KMS-11 (cell line): Measurements from ENCODE around the gene OXA1L.
A peak's percentile ranks its signal among the peaks of the same experiment; 100 is the strongest.
"Not testable (repeated sequence)": the region's sequence is repeated elsewhere in the genome, so short reads cannot be mapped to it uniquely, and the experiment has no call there.

Experiments used
- H2AFZ ChIP-seq: fragments of 200-600 bp; sonication (generic); 2 replicates; pipeline ENCODE4 v1.6.1; 2016; ENCODE audit warnings: antibody characterized with exemption, mixed run types, low read depth
- H3K27ac ChIP-seq: fragments of 200-600 bp; sonication (generic); 2 replicates; pipeline ENCODE4 v1.6.1; 2016; ENCODE audit warnings: mild to moderate bottlenecking, mixed run types
- H3K27me3 ChIP-seq: fragments of 200-600 bp; sonication (generic); 2 replicates; pipeline ENCODE4 v1.6.1; 2017; ENCODE audit warnings: mild to moderate bottlenecking, low read depth, mixed run types, moderate library complexity; ENCODE audit not compliant: insufficient read depth
- H3K36me3 ChIP-seq: fragments of 200-600 bp; sonication (generic); 2 replicates; pipeline ENCODE4 v1.6.1; 2017; ENCODE audit warnings: mild to moderate bottlenecking, mixed run types; ENCODE audit not compliant: insufficient read depth
- H3K4me1 ChIP-seq: fragments of 200-600 bp; sonication (generic); 2 replicates; pipeline ENCODE4 v1.6.1; 2016; ENCODE audit warnings: mild to moderate bottlenecking, low read depth, mixed run types; ENCODE audit not compliant: poor library complexity, severe bottlenecking
- H3K4me2 ChIP-seq: fragments of 200-600 bp; sonication (generic); 2 replicates; pipeline ENCODE4 v1.7.0; 2016; ENCODE audit warnings: mild to moderate bottlenecking, mixed run types
- H3K4me3 ChIP-seq: fragments of 200-600 bp; sonication (generic); IDR thresholded peaks from 2 replicates; pipeline ENCODE4 v1.6.1; 2017; ENCODE audit warnings: low read depth, low read length, mixed read lengths; ENCODE audit not compliant: insufficient read depth
- H3K79me2 ChIP-seq: fragments of 200-600 bp; sonication (generic); 2 replicates; pipeline ENCODE4 v1.6.1; 2016; ENCODE audit warnings: low read depth, mixed run types; ENCODE audit not compliant: insufficient read depth
- H3K9ac ChIP-seq: fragments of 200-600 bp; sonication (generic); 2 replicates; pipeline ENCODE4 v1.6.1; 2016; ENCODE audit warnings: mild to moderate bottlenecking, mixed run types
- H4K20me1 ChIP-seq: fragments of 200-600 bp; sonication (generic); 2 replicates; pipeline ENCODE4 v1.6.1; 2016; ENCODE audit warnings: mild to moderate bottlenecking, mixed run types; ENCODE audit not compliant: insufficient read depth
- TF ChIP-seq, protein P1 (sequence below): fragments of 200-600 bp; sonication (generic); conservative IDR thresholded peaks from 2 replicates; pipeline ENCODE4 v1.6.1; 2017; ENCODE audit warnings: low read depth, mild to moderate bottlenecking, antibody characterized with exemption, low read length, moderate library complexity, mixed read lengths

The OXA1L gene

DNA sequence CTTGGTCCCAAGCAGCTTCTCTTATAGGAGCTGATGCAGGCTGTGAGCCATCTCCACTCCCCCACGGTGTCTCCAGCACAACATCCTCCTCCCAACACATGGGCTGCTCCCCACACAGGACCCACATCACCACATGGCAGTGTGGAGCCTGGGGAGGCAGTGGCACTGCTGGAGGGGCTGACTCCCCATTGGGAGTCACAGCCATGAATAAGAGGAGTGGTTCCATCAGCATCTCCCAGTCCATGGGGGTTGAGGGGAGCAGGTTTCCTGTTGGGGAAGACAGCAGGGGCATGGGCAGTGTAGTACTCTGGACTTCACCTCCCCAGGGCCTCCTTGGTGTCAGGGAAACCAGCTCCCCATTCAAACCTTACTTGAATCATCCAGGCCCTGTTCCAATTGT, 40.5 kb upstream of the OXA1L start:
- no peak overlapping the region for H3K27ac ChIP-seq
- no peaks in the 10 kb centered on the region for H3K27me3 ChIP-seq
- H3K4me1 ChIP-seq = no peaks in the 10 kb centered on the region
- no peak overlapping the region for H2AFZ ChIP-seq
- H3K79me2 ChIP-seq = no peaks in the 10 kb centered on the region
- no peak overlapping the region for H3K4me3 ChIP-seq
- no peaks in the 10 kb centered on the region for H4K20me1 ChIP-seq
- TF ChIP-seq, protein P1, sequence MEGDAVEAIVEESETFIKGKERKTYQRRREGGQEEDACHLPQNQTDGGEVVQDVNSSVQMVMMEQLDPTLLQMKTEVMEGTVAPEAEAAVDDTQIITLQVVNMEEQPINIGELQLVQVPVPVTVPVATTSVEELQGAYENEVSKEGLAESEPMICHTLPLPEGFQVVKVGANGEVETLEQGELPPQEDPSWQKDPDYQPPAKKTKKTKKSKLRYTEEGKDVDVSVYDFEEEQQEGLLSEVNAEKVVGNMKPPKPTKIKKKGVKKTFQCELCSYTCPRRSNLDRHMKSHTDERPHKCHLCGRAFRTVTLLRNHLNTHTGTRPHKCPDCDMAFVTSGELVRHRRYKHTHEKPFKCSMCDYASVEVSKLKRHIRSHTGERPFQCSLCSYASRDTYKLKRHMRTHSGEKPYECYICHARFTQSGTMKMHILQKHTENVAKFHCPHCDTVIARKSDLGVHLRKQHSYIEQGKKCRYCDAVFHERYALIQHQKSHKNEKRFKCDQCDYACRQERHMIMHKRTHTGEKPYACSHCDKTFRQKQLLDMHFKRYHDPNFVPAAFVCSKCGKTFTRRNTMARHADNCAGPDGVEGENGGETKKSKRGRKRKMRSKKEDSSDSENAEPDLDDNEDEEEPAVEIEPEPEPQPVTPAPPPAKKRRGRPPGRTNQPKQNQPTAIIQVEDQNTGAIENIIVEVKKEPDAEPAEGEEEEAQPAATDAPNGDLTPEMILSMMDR = no peak
- no peak overlapping the region for H3K4me2 ChIP-seq
- no peak overlapping the region for H3K9ac ChIP-seq
- H3K36me3 ChIP-seq = no peaks in the 10 kb centered on the region

DNA sequence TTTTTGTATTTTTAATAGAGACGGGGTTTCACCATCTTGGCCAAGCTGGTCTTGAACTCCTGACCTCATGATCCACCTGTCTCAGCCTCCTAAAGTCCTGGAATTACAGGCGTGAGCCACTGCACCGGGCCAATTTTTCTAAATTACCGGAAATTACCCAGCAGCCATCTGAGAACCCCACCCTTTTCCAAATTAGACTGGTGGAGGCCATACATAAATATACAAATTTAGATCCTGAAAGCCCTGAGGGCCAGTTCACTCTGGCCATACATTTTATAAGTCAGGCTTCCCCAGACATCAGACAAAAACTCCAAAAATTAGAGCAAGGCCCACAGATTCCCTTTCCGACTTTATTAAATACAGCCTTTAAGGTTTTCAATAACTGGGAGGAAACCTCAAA, 34.4 kb upstream of the OXA1L start:
- H2AFZ ChIP-seq, H3K4me2 ChIP-seq: not testable (repeated sequence)

DNA sequence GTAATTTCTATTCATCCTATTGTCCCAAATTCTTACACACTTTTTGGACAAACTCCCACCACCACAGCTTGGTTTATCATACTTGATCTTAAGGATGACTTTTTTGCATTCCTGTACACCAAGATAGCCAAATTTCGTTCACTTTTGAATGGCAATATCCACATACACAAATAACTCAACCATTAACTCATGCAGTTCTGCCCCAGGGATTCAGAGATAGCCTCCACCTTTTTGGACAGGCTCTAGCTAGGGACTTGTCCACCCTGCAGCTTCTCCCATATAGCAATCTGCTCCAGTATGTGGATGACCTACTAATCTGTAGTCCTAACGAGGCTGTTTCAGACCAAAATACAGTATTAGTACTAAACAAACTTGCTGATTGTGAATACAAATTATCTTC, 32.7 kb upstream of the OXA1L start:
- Histone ChIP-seq H3K27ac (no peak overlapping the region), H3K79me2 (no peaks in the 10 kb centered on the region)
- TF ChIP-seq, protein P1 = no peak

More for the DNA sequence above, 34.4 kb upstream of the OXA1L start:
- not testable (repeated sequence) for H3K79me2 ChIP-seq, H3K36me3 ChIP-seq, H3K4me1 ChIP-seq, H4K20me1 ChIP-seq, H3K27ac ChIP-seq, H3K27me3 ChIP-seq, H3K4me3 ChIP-seq, H3K9ac ChIP-seq

DNA sequence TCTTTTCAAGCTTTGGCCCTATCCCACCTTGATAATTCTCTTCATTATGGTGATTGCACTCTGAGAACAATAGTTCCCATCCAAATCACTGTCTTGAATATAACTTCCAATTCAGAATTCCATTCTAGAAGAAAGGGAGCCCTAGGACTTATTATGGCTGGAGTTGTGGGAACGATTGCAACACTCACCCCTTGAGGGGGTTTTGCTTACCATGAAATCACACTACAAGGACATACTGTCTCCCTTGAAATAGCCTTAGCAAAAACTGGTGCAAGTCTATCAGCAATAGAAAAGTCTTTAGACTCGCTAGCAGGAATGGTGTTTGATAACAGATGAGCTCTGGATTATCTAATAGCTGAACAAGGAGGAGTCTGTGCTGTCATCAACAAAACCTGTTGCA, 31.4 kb upstream of the OXA1L start:
- Histone ChIP-seq H3K36me3 (no peaks in the 10 kb centered on the region), H2AFZ (no peak overlapping the region), H3K4me2 (no peak overlapping the region), H3K4me1 (peaks cover 15% of the 10 kb centered on the region), H3K4me3 (no peak overlapping the region), H4K20me1 (no peaks in the 10 kb centered on the region), H3K27me3 (no peaks in the 10 kb centered on the region), H3K9ac (no peak overlapping the region), H3K27ac (no peak overlapping the region), H3K79me2 (no peaks in the 10 kb centered on the region)
- TF ChIP-seq, protein P1 = no peak

More for the DNA sequence above, 32.7 kb upstream of the OXA1L start:
- H2AFZ ChIP-seq = no peak overlapping the region
- no peak overlapping the region for H3K4me3 ChIP-seq
- peaks cover 15% of the 10 kb centered on the region for H3K4me1 ChIP-seq
- no peaks in the 10 kb centered on the region for H4K20me1 ChIP-seq
- no peak overlapping the region for H3K4me2 ChIP-seq
- no peaks in the 10 kb centered on the region for H3K27me3 ChIP-seq
- H3K36me3 ChIP-seq = no peaks in the 10 kb centered on the region
- H3K9ac ChIP-seq = no peak overlapping the region

DNA sequence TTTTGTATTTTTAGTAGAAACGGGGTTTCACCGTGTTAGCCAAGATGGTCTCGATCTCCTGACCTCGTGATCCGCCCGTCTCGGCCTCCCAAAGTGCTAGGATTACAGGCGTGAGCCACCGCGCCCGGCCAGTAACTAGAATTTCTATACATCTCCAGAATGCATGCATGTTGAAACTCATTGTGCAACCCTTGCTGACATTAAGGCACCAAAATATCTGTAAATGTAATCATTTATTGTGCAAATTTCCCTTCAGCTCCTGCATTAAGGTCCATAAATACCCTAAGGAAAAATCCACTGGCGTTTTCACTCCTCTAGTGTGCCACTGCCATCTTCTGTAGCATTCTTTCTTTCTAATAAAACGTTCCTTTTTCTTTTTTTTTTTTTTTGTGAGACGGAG, 30.1 kb upstream of the OXA1L start:
- Histone ChIP-seq H3K4me1 (peaks cover 15% of the 10 kb centered on the region), H3K4me2 (peak overlapping the region; percentile 36), H3K27ac (peak overlapping the region; percentile 58; the same call in 1 of the 2 replicates)
- not testable (repeated sequence) for H2AFZ ChIP-seq, H3K79me2 ChIP-seq, H3K9ac ChIP-seq, H4K20me1 ChIP-seq, H3K27me3 ChIP-seq, H3K4me3 ChIP-seq, H3K36me3 ChIP-seq
